GM23338 (cell line): Measurements from ENCODE around the gene GPR87. TPM values are rescaled to one million over a fixed set of nuclear protein-coding genes. Genes with fewer than 3 reads are reported as not detected.

Experiments
- ATAC-seq: fragments of 200-7000 bp; cut with Tn5 transposase; 3 replicates; pipeline ENCODE4 v1.9.1; 2020
- DNase-seq: peaks from one replicate; pipeline ENCODE4 v3.0.0-alpha.2; 2015; ENCODE audit warnings: low spot score
- H2AFZ ChIP-seq: fragments of 200-600 bp; sonication (generic); 2 replicates; pipeline ENCODE4 v1.8.0; 2016; ENCODE audit warnings: antibody characterized with exemption, mild to moderate bottlenecking, moderate library complexity
- H3F3A ChIP-seq: fragments of 200-600 bp; sonication (generic); replicated peaks from 2 replicates; pipeline ENCODE4 v1.8.0; 2017; ENCODE audit warnings: antibody characterized with exemption, mixed run types, low read depth
- H3K27ac ChIP-seq: fragments of 200-600 bp; sonication (generic); 2 replicates; pipeline ENCODE4 v1.6.1; 2016; ENCODE audit warnings: low read depth
- H3K27me3 ChIP-seq: fragments of 200-600 bp; sonication (generic); 2 replicates; pipeline ENCODE4 v1.8.0; 2016; ENCODE audit warnings: mild to moderate bottlenecking, mixed run types, moderate library complexity; ENCODE audit not compliant: insufficient read depth
- H3K36me3 ChIP-seq: fragments of 200-600 bp; sonication (generic); 2 replicates; pipeline ENCODE4 v1.8.0; 2016; ENCODE audit warnings: mild to moderate bottlenecking; ENCODE audit not compliant: insufficient read depth
- H3K4me1 ChIP-seq: fragments of 200-600 bp; sonication (generic); 2 replicates; pipeline ENCODE4 v1.8.0; 2016; ENCODE audit warnings: mild to moderate bottlenecking, moderate library complexity; ENCODE audit not compliant: insufficient read depth
- H3K4me2 ChIP-seq: fragments of 200-600 bp; sonication (generic); 2 replicates; pipeline ENCODE4 v1.7.1; 2017; ENCODE audit warnings: mixed run types
- H3K4me3 ChIP-seq: fragments of 200-600 bp; sonication (generic); 2 replicates; pipeline ENCODE4 v1.6.1; 2016; ENCODE audit warnings: mixed run types
- H3K79me2 ChIP-seq: fragments of 200-600 bp; sonication (generic); replicated peaks from 2 replicates; pipeline ENCODE4 v1.8.0; 2017; ENCODE audit warnings: mild to moderate bottlenecking; ENCODE audit not compliant: insufficient read depth
- H3K9me2 ChIP-seq: fragments of 200-600 bp; sonication (generic); 2 replicates; pipeline ENCODE4 v1.8.0; 2017; ENCODE audit not compliant: insufficient read depth
- H4K20me1 ChIP-seq: fragments of 200-600 bp; sonication (generic); replicated peaks from 2 replicates; pipeline ENCODE4 v1.8.0; 2017; ENCODE audit warnings: mild to moderate bottlenecking; ENCODE audit not compliant: insufficient read depth
- H3K27ac Mint-ChIP-seq: 2 replicates; pipeline ENCODE4 v1.8.0; 2020; ENCODE audit warnings: inconsistent platforms, mild to moderate bottlenecking, moderate library complexity, mixed read lengths
- H3K27me3 Mint-ChIP-seq: 3 replicates; pipeline ENCODE4 v1.8.0; 2022; ENCODE audit warnings: low read depth, mild to moderate bottlenecking, moderate library complexity, mixed read lengths, inconsistent platforms; ENCODE audit not compliant: insufficient read depth, poor library complexity
- H3K36me3 Mint-ChIP-seq: 3 replicates; pipeline ENCODE4 v1.8.0; 2021; ENCODE audit warnings: low read depth, mild to moderate bottlenecking, inconsistent platforms, moderate library complexity, mixed read lengths
- H3K4me1 Mint-ChIP-seq: 3 replicates; pipeline ENCODE4 v1.8.0; 2020; ENCODE audit warnings: mild to moderate bottlenecking, inconsistent platforms, mixed read lengths
- H3K4me3 Mint-ChIP-seq: 3 replicates; pipeline ENCODE4 v1.8.0; 2021; ENCODE audit warnings: moderate library complexity, mild to moderate bottlenecking, inconsistent platforms, mixed read lengths
- H3K9me3 Mint-ChIP-seq: 3 replicates; pipeline ENCODE4 v1.8.0; 2020; ENCODE audit warnings: moderate library complexity, mild to moderate bottlenecking, inconsistent platforms, mixed read lengths
- CREB1 ChIP-seq: fragments of 250-450 bp; sonication (Bioruptor Pico); IDR thresholded peaks from 2 replicates; pipeline ENCODE4 v1.5.0; 2020; ENCODE audit warnings: low read depth, mild to moderate bottlenecking, moderate library complexity
- EZH2 ChIP-seq: fragments of 200-600 bp; sonication (generic); IDR thresholded peaks from one replicate; pipeline ENCODE4 v1.8.0; 2017; ENCODE audit warnings: antibody characterized with exemption, mild to moderate bottlenecking, low read depth; ENCODE audit not compliant: unreplicated experiment
- EZH2phosphoT487 ChIP-seq: fragments of 200-600 bp; sonication (generic); IDR thresholded peaks from one replicate; pipeline ENCODE4 v1.8.1; 2018; ENCODE audit warnings: antibody characterized with exemption; ENCODE audit not compliant: unreplicated experiment
- JUNB ChIP-seq: IDR thresholded peaks from one replicate; pipeline ENCODE4 v1.6.1; 2016; ENCODE audit warnings: antibody characterized with exemption; ENCODE audit not compliant: unreplicated experiment
- POLR2AphosphoS5 ChIP-seq: IDR thresholded peaks from 2 replicates; pipeline ENCODE4 v1.6.1; 2016; ENCODE audit warnings: antibody characterized with exemption, low read depth
- STAT1 ChIP-seq: IDR thresholded peaks from one replicate; pipeline ENCODE4 v1.6.1; 2016; ENCODE audit warnings: antibody characterized with exemption; ENCODE audit not compliant: unreplicated experiment
- ZNF114 ChIP-seq: fragments of 250-450 bp; sonication (Bioruptor Pico); IDR thresholded peaks from 2 replicates; pipeline ENCODE4 v1.5.0; 2020; ENCODE audit warnings: mild to moderate bottlenecking, moderate library complexity
- ZNF331 ChIP-seq: fragments of 250-450 bp; sonication (Bioruptor Pico); IDR thresholded peaks from 2 replicates; pipeline ENCODE4 v1.5.0; 2020; ENCODE audit warnings: low read depth, mild to moderate bottlenecking, moderate library complexity
- ZNF462 ChIP-seq: fragments of 250-450 bp; sonication (Bioruptor Pico); IDR thresholded peaks from 2 replicates; pipeline ENCODE4 v1.5.0; 2020; ENCODE audit warnings: mild to moderate bottlenecking, moderate library complexity
- polyA plus RNA-seq: library from polyadenylated mRNA; unstranded; fragments of >200 nt; fragmentation: Nextera tagmentation; extraction: Ambion mirVana; gene quantifications from 2 replicates; pipeline ENCODE4 v1.2.1, GENCODE V29; 2016
- total RNA-seq: library from RNA; depleted of rRNA; stranded (reverse); fragments of >200 nt; shearing (Covaris generic); gene quantifications from 2 replicates; pipeline ENCODE4 v1.2.3, GENCODE V29; 2014
- TF ChIP-seq, protein P1 (sequence below): IDR thresholded peaks from one replicate; pipeline ENCODE4 v1.6.1; 2018; ENCODE audit warnings: antibody characterized with exemption; ENCODE audit not compliant: unreplicated experiment
- TF ChIP-seq, protein P2 (sequence below): IDR thresholded peaks from 2 replicates; pipeline ENCODE4 v1.6.1; 2016; ENCODE audit warnings: antibody characterized with exemption

GPR87 gene
- total and polyA plus RNA-seq, 2 experiments from 2014 or later = 0.21 TPM; not detected in 1

DNA sequence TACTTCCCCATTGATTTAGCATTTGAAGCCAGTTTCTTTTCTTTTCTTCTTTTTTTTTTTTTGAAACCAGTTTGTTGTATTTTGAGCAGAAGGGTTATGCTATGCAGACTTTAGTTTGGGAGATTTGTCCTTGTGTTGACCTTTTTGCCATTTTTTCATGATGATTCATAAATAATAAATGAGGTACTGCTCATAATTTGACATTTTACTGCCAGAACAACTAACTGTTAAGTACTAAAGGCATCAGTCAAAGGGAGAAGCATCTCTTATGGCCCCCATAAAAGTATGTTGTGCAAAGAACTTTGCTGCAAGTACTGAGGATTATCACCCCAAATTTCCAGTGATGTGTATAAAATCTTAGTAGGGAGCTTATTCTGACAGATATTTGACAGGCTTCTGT lies 1.7 kb upstream of the GPR87 start:
- Histone ChIP-seq H2AFZ (no peak overlapping the region), H3K27me3 (no peaks in the 10 kb centered on the region), H3K36me3 (no peaks in the 10 kb centered on the region), H3K27ac (no peak overlapping the region), H3K79me2 (no peaks in the 10 kb centered on the region), H3F3A (no peaks in the 10 kb centered on the region), H3K4me1 (peaks cover 34% of the 10 kb centered on the region), H4K20me1 (no peaks in the 10 kb centered on the region), H3K9me2 (no peaks in the 10 kb centered on the region; the same call in 1 of the 2 replicates), H3K4me2 (peak overlapping the region; percentile 8; the same call in 1 of the 2 replicates), H3K4me3 (no peak overlapping the region)
- no peak overlapping the region for H3K27ac Mint-ChIP-seq
- TF ChIP-seq EZH2 = no peak
- TF ChIP-seq ZNF462 = no peak
- no peak for TF ChIP-seq ZNF114 (CRISPR knock-in tag)
- TF ChIP-seq, protein P1, sequence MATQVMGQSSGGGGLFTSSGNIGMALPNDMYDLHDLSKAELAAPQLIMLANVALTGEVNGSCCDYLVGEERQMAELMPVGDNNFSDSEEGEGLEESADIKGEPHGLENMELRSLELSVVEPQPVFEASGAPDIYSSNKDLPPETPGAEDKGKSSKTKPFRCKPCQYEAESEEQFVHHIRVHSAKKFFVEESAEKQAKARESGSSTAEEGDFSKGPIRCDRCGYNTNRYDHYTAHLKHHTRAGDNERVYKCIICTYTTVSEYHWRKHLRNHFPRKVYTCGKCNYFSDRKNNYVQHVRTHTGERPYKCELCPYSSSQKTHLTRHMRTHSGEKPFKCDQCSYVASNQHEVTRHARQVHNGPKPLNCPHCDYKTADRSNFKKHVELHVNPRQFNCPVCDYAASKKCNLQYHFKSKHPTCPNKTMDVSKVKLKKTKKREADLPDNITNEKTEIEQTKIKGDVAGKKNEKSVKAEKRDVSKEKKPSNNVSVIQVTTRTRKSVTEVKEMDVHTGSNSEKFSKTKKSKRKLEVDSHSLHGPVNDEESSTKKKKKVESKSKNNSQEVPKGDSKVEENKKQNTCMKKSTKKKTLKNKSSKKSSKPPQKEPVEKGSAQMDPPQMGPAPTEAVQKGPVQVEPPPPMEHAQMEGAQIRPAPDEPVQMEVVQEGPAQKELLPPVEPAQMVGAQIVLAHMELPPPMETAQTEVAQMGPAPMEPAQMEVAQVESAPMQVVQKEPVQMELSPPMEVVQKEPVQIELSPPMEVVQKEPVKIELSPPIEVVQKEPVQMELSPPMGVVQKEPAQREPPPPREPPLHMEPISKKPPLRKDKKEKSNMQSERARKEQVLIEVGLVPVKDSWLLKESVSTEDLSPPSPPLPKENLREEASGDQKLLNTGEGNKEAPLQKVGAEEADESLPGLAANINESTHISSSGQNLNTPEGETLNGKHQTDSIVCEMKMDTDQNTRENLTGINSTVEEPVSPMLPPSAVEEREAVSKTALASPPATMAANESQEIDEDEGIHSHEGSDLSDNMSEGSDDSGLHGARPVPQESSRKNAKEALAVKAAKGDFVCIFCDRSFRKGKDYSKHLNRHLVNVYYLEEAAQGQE = no peak
- no peak for TF ChIP-seq JUNB
- TF ChIP-seq, protein P2, sequence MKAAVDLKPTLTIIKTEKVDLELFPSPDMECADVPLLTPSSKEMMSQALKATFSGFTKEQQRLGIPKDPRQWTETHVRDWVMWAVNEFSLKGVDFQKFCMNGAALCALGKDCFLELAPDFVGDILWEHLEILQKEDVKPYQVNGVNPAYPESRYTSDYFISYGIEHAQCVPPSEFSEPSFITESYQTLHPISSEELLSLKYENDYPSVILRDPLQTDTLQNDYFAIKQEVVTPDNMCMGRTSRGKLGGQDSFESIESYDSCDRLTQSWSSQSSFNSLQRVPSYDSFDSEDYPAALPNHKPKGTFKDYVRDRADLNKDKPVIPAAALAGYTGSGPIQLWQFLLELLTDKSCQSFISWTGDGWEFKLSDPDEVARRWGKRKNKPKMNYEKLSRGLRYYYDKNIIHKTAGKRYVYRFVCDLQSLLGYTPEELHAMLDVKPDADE = no peak
- no peak for TF ChIP-seq POLR2AphosphoS5
- TF ChIP-seq ZNF331 (CRISPR knock-in tag) = no peak
- no peak for TF ChIP-seq EZH2phosphoT487
- TF ChIP-seq STAT1 = no peak
- no peak for TF ChIP-seq CREB1 (CRISPR knock-in tag)
- no peaks in the 10 kb centered on the region for H3K27me3 Mint-ChIP-seq
- H3K4me1 Mint-ChIP-seq = peaks cover 38% of the 10 kb centered on the region
- H3K9me3 Mint-ChIP-seq = no peaks in the 10 kb centered on the region
- DNase-seq (no peak), ATAC-seq (no peak)
- H3K36me3 Mint-ChIP-seq = peaks cover 4% of the 10 kb centered on the region; the same call in 1 of the 3 replicates
- H3K4me3 Mint-ChIP-seq = no peak overlapping the region
